Ishikawa (cell line): Measurements from ENCODE around the gene PDZD2.

ENCODE experiments used
- CEBPB ChIP-seq: IDR thresholded peaks from 2 replicates; pipeline ENCODE4 v1.6.1; 2012
- CREB1 ChIP-seq: IDR thresholded peaks from 2 replicates; pipeline ENCODE4 v1.6.1; 2012; ENCODE audit warnings: low read depth
- EGR1 ChIP-seq: IDR thresholded peaks from 2 replicates; pipeline ENCODE4 v1.6.1; 2012
- EP300 ChIP-seq: IDR thresholded peaks from 2 replicates; pipeline ENCODE4 v1.6.1; 2012; ENCODE audit warnings: borderline replicate concordance
- FOXM1 ChIP-seq: IDR thresholded peaks from 2 replicates; pipeline ENCODE4 v1.6.1; 2012; ENCODE audit warnings: low read depth, borderline replicate concordance
- NFIC ChIP-seq: IDR thresholded peaks from 2 replicates; pipeline ENCODE4 v1.6.1; 2012
- RAD21 ChIP-seq: IDR thresholded peaks from 2 replicates; pipeline ENCODE4 v1.6.1; 2012; ENCODE audit warnings: low read depth
- TAF1 ChIP-seq: IDR thresholded peaks from 2 replicates; pipeline ENCODE4 v1.6.1; 2012; ENCODE audit warnings: low read depth, mild to moderate bottlenecking
- TCF12 ChIP-seq: IDR thresholded peaks from 2 replicates; pipeline ENCODE4 v1.6.1; 2012; ENCODE audit warnings: low read depth
- TEAD4 ChIP-seq: IDR thresholded peaks from 2 replicates; pipeline ENCODE4 v1.6.1; 2012
- YY1 ChIP-seq: IDR thresholded peaks from 2 replicates; pipeline ENCODE4 v1.6.1; 2012; ENCODE audit warnings: low read depth
- ZBTB7A ChIP-seq: IDR thresholded peaks from 2 replicates; pipeline ENCODE4 v1.6.1; 2012; ENCODE audit warnings: low read depth
- TF ChIP-seq, protein P1 (sequence below): IDR thresholded peaks from 2 replicates; pipeline ENCODE4 v1.6.1; 2012
- TF ChIP-seq, protein P2 (sequence below): IDR thresholded peaks from 2 replicates; pipeline ENCODE4 v1.6.1; 2012; ENCODE audit warnings: low read depth, mild to moderate bottlenecking
- TF ChIP-seq, protein P3 (sequence below): IDR thresholded peaks from 2 replicates; pipeline ENCODE4 v1.6.1; 2012

The PDZD2 gene

DNA sequence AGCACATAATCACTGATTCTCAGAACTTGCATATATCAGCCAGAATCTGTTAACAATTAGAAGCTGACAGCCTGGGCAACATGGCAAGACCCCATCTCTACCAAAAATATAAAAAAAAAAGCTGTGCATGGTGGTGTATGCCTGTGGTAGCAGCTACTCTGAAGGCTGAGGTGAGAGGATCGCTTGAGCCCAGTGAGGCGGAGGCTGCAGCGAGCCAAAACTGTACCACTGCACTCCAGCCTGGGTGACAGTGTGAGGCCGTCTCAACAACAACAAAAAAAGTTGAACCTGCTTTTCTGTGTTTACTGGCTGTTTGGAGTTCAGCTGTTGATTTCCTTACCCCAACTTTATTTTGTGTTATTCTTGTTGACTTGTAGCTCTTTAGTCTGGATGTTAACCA lies 468.4 kb downstream of the PDZD2 start:
- no peak for TF ChIP-seq RAD21
- no peak for TF ChIP-seq CEBPB
- TF ChIP-seq YY1, result no peak
- no peak for TF ChIP-seq EGR1
- TF ChIP-seq TEAD4, result no peak
- no peak for TF ChIP-seq FOXM1
- TF ChIP-seq ZBTB7A, result no peak
- TF ChIP-seq TAF1, result no peak
- TF ChIP-seq, protein P1, sequence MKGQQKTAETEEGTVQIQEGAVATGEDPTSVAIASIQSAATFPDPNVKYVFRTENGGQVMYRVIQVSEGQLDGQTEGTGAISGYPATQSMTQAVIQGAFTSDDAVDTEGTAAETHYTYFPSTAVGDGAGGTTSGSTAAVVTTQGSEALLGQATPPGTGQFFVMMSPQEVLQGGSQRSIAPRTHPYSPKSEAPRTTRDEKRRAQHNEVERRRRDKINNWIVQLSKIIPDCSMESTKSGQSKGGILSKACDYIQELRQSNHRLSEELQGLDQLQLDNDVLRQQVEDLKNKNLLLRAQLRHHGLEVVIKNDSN, result no peak
- TF ChIP-seq, protein P2, sequence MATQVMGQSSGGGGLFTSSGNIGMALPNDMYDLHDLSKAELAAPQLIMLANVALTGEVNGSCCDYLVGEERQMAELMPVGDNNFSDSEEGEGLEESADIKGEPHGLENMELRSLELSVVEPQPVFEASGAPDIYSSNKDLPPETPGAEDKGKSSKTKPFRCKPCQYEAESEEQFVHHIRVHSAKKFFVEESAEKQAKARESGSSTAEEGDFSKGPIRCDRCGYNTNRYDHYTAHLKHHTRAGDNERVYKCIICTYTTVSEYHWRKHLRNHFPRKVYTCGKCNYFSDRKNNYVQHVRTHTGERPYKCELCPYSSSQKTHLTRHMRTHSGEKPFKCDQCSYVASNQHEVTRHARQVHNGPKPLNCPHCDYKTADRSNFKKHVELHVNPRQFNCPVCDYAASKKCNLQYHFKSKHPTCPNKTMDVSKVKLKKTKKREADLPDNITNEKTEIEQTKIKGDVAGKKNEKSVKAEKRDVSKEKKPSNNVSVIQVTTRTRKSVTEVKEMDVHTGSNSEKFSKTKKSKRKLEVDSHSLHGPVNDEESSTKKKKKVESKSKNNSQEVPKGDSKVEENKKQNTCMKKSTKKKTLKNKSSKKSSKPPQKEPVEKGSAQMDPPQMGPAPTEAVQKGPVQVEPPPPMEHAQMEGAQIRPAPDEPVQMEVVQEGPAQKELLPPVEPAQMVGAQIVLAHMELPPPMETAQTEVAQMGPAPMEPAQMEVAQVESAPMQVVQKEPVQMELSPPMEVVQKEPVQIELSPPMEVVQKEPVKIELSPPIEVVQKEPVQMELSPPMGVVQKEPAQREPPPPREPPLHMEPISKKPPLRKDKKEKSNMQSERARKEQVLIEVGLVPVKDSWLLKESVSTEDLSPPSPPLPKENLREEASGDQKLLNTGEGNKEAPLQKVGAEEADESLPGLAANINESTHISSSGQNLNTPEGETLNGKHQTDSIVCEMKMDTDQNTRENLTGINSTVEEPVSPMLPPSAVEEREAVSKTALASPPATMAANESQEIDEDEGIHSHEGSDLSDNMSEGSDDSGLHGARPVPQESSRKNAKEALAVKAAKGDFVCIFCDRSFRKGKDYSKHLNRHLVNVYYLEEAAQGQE, result no peak
- no peak for TF ChIP-seq EP300
- TF ChIP-seq NFIC, result no peak
- no peak for TF ChIP-seq CREB1
- no peak for TF ChIP-seq TCF12
- TF ChIP-seq, protein P3, sequence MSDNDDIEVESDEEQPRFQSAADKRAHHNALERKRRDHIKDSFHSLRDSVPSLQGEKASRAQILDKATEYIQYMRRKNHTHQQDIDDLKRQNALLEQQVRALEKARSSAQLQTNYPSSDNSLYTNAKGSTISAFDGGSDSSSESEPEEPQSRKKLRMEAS, result no peak

DNA sequence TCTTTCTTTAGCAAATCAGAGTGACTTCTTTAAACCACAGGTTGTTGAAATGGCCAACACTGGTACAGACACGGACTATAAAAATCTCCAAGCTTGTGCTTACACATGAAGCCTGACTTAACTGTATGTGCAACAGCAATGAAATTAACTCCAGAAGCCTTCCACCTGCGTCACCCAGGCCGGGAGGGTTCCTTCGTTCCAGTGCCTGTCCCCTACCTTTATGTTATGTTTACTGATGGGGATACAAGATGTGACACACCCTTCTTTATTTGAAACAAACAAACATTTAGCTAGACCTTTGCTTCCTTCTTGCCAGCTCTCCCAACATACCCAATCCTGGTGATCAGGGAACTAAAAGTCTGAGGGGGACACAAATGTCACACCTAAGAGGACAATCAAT lies 469.2 kb downstream of the PDZD2 start:
- TF ChIP-seq CEBPB, result no peak
- TF ChIP-seq EP300, result no peak
- no peak for TF ChIP-seq YY1

DNA sequence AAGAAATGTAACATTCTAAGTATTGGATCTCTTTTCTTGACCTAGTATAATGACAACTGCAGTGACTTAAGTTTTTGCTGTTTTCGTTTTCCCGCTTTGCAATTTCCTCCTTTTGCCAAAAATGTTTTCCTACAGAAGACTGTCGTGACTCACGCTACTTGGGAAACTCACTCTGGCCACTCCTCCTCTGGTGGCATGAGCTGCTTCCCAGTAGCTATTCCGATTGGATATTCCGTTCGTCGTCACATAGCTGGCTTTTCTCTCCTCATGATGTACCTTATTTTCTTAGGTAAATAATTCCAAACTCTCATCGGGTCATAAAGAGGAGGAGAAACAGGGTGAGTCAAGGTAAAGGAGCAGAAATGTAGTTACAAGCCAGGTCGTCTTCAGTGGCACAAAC lies 470.3 kb downstream of the PDZD2 start:
- TF ChIP-seq, protein P3, result no peak
- TF ChIP-seq EGR1 (no peak), CEBPB (no peak), NFIC (no peak), ZBTB7A (no peak), FOXM1 (no peak), YY1 (no peak), CREB1 (no peak), EP300 (no peak), TAF1 (no peak), RAD21 (no peak), TEAD4 (no peak), TCF12 (no peak)
- TF ChIP-seq, protein P1, result no peak
- TF ChIP-seq, protein P2, result no peak

DNA sequence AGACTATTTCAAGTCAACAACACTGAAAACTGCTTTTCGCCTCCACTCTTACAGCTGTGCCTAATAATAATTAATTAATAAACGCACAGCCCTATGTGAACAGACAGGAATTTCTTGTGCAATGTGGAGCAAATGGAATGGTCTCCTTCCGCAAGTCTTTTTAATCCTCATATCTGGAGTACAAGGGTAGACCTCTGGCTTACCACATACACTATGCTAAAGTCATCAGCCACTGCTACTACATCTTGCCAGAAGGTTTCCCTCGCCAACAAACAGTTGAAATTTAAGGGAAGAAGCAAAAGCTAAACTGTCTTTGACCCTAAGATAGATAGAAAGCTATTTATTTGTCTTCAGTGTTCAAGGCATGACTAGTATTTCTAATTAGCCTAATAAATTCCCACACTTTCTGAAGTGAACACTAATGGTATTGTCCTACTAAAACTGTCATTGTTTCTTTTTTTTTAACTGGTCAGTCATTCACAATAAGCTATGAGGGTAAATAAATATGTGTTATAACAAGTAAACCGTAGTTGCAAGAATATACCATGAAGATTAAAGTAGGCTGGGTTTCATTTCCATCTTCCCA lies 471.3 kb downstream of the PDZD2 start:
- TF ChIP-seq CREB1 (no peak), CEBPB (no peak), ZBTB7A (no peak)

DNA sequence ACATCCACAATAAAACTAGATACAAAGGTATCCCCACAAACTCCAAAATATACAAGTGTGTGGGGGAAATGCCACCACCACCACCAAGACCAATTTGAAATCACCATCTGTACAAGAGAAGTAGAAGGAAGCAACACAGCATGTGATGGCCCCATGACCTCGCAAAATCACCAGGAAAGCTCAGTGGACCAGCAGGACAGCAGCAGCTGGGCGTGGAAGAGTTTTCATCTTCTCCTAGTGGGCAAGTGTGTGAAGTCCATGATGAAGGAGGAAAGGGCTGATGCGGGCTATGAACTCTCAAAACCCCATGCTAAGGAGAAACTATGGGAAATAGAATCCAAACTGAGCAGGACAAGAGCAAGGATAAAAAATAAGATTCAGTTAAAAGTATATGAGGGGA lies 477.1 kb downstream of the PDZD2 start:
- TF ChIP-seq CREB1, result no peak
- TF ChIP-seq EP300, result no peak
- no peak for TF ChIP-seq TEAD4

DNA sequence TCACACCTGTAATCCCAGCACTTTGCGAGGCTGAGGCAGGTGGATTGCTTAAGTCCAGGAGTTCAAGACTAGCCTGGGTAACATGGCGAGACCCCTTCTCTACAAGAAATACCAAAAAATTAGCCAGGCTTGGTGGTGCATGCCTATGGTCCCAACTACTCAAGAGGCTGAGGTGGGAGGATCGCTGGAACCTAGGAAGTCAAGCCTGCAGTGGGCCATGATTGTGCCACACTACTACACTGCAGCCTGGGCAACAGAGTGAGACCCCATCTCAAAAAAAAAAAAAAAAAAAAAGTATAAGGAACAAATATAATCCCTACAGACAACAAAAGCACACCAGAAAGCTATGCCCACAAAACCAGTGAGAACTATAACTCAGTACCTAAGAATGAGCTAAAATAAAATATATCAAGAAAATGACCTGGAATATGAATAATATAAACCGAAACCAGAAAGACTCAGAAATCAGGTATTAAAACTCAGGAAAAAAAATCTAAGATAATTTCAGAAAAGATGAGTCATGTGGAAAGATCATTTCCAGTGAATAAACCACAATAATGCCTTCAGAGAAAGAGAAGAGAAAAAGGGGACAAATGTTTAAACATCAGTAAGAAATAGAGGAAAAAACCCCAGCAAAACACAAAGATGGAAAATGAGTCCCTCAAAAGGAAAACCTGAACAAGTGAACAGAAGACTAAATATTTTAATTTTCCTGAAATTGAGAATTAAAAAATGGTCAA lies 477.8 kb downstream of the PDZD2 start:
- no peak for TF ChIP-seq CEBPB
